Right atrium auricular region (tissue), 2 donors: Measurements from ENCODE around the gene HIPK3. TPM values are rescaled to one million over a fixed set of nuclear protein-coding genes. Genes with fewer than 3 reads are reported as not detected.
A peak's percentile ranks its signal among the peaks of the same experiment; 100 is the strongest.

ENCODE experiments used
- DNase-seq: peaks from one replicate; pipeline ENCODE4 v3.0.0-alpha.2; 2019; ENCODE audit warnings: low spot score
- H3K27ac ChIP-seq, 2 donors: fragments of 200-600 bp; sonication (generic); 1 replicate in 1 of 2; 2 replicates in 1 of 2; pipeline ENCODE4 v1.5.1; 2016 to 2019
- H3K27me3 ChIP-seq, 2 donors: fragments of 200-600 bp; sonication (generic); one replicate each; pipeline versions ENCODE4 v1.5.1 to v1.6.0; 2017 to 2019
- H3K36me3 ChIP-seq: fragments of 200-600 bp; sonication (generic); one replicate; pipeline ENCODE4 v1.5.1; 2016
- H3K4me1 ChIP-seq, 2 donors: fragments of 200-600 bp; sonication (generic); one replicate each; pipeline versions ENCODE4 v1.5.1 to v1.6.0; 2017 to 2019
- H3K4me3 ChIP-seq, 2 donors: fragments of 200-600 bp; sonication (generic); 1 replicate in 1 of 2; 2 replicates in 1 of 2; pipeline ENCODE4 v1.5.1; 2017 to 2019; ENCODE audit warnings: mild to moderate bottlenecking in 1 of 2, moderate library complexity in 1 of 2
- H3K9me3 ChIP-seq, 2 donors: fragments of 200-600 bp; sonication (generic); one replicate each; pipeline ENCODE4 v1.5.1; 2019
- total RNA-seq, 2 donors: library from RNA; depleted of rRNA; stranded (reverse); fragments of >200 nt; gene quantifications; one replicate each; pipeline ENCODE4 v1.1.0, GENCODE V29; 2016
- TF ChIP-seq, protein P1 (sequence below), 2 donors: fragments of 200-600 bp; sonication (generic); IDR thresholded peaks; one replicate each; pipeline ENCODE4 v1.5.1; 2019; ENCODE audit warnings: antibody characterized with exemption in 2 of 2

HIPK3 gene
- total RNA-seq, 2 donors from 2014 or later, result 142 to 209 TPM

DNA sequence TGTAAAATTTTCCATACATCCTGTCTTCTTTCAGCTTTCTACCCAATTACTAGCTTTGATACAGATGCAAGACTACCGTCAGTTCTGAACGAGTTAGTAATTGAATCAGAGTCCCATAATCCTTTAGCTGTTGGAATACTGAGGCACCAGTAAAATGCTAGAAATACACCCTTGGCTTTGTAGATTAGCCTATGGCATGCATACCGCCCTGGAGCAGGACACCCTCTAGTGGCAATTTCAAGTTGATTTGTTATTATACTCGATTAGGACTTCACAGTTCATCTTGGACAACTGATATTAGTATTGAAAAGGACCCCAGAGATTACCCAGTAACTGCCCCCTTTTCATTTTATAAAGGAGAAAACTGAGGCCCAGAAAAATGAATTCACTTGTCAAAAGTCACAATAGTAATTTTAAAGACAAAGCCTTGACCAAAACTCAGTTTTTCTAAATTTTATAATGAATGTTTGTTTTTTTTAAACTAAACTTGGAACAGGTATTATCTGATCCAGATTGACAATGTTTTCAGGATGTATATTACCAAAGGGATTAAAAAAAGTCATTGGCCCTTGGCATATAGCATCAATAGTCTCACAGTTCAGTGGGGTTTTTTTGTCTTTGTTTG lies 72.6 kb downstream of the HIPK3 start:
- DNase-seq, result no peak
- Histone ChIP-seq H3K27ac (peak overlapping the region in 1 of 2 donors; percentile 3), H3K4me1 (peaks cover 0 to 78% of the 10 kb centered on the region in 2 donors), H3K27me3 (no peaks in the 10 kb centered on the region), H3K36me3 (no peaks in the 10 kb centered on the region), H3K9me3 (no peaks in the 10 kb centered on the region), H3K4me3 (no peak overlapping the region)
- TF ChIP-seq, protein P1, sequence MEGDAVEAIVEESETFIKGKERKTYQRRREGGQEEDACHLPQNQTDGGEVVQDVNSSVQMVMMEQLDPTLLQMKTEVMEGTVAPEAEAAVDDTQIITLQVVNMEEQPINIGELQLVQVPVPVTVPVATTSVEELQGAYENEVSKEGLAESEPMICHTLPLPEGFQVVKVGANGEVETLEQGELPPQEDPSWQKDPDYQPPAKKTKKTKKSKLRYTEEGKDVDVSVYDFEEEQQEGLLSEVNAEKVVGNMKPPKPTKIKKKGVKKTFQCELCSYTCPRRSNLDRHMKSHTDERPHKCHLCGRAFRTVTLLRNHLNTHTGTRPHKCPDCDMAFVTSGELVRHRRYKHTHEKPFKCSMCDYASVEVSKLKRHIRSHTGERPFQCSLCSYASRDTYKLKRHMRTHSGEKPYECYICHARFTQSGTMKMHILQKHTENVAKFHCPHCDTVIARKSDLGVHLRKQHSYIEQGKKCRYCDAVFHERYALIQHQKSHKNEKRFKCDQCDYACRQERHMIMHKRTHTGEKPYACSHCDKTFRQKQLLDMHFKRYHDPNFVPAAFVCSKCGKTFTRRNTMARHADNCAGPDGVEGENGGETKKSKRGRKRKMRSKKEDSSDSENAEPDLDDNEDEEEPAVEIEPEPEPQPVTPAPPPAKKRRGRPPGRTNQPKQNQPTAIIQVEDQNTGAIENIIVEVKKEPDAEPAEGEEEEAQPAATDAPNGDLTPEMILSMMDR (IDR thresholded peaks at IDR 0.05), result peak; percentile 38 to 73

DNA sequence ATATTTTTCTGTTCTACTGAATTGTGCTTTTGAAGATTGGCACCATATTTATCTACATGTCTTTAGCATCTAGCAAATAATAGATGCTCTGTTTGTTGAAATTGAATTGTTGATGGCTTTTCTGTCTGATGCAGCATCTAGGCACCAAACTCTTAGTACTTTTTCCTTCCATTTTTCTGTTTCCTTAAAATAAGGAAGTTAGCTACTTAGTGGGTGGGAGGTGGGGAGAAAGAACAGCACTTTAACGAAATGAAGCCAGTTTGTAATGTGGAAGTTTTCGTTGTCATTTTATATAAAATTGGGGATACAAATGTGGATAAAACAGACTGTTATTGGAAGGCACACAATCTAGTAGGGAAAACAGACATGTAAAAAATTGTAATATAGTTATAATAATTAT lies 76.6 kb downstream of the HIPK3 start:
- Histone ChIP-seq H3K9me3 (no peaks in the 10 kb centered on the region), H3K4me3 (no peak overlapping the region), H3K4me1 (peaks cover 0 to 40% of the 10 kb centered on the region in 2 donors)

DNA sequence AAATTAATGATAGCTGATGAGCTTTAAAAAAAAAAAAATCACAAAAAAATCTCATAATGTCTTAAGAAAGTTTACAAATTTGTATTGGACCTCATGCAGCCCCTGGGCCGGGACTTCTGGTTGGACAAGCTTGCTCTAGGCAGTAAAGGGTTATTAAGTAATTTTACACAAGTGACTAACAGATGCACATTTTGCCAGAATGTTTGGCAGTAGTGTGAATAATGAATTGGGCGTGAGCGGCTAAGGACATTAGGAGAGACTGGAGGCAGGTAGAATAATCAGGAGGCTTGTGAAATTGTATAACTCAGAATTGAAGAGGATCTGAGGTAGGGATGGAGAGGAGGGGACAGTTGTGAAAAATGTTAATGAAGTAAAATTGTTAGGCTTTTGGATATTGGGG lies 77.4 kb downstream of the HIPK3 start:
- no peak overlapping the region for H3K27ac ChIP-seq
- TF ChIP-seq, protein P1 (IDR thresholded peaks at IDR 0.05), result no peak
- no peaks in the 10 kb centered on the region for H3K9me3 ChIP-seq
- H3K4me1 ChIP-seq, result peaks cover 0 to 37% of the 10 kb centered on the region in 2 donors
- DNase-seq, result no peak
- no peaks in the 10 kb centered on the region for H3K27me3 ChIP-seq
- H3K36me3 ChIP-seq, result peaks cover 11% of the 10 kb centered on the region
- H3K4me3 ChIP-seq, result no peak overlapping the region

More for the DNA sequence above, 76.6 kb downstream of the HIPK3 start:
- TF ChIP-seq, protein P1 (IDR thresholded peaks at IDR 0.05), result no peak
- Histone ChIP-seq H3K27me3 (no peaks in the 10 kb centered on the region), H3K36me3 (peaks cover 3% of the 10 kb centered on the region), H3K27ac (no peak overlapping the region)
- DNase-seq, result no peak

DNA sequence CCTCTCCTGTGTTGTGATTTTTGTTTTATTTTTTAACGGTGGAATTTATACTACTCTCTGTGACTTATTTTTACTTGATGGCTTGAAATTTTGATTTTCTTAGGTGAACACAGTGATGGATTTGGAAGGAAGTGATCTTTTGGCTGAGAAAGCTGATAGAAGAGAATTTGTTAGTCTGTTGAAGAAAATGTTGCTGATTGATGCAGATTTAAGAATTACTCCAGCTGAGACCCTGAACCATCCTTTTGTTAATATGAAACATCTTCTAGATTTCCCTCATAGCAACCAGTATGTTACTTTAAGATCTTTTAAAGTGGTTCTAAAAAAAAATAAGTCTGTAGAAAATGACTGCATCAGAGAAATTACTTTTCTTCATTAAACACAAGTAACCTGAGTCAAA lies 82.1 kb downstream of the HIPK3 start:
- TF ChIP-seq, protein P1 (IDR thresholded peaks at IDR 0.05), result no peak
- H3K36me3 ChIP-seq, result peaks cover 56% of the 10 kb centered on the region
- H3K27ac ChIP-seq, result no peak overlapping the region
- no peaks in the 10 kb centered on the region for H3K27me3 ChIP-seq
- H3K4me3 ChIP-seq, result no peak overlapping the region
- peaks cover 0 to 6% of the 10 kb centered on the region in 2 donors for H3K4me1 ChIP-seq
- no peak for DNase-seq
- no peaks in the 10 kb centered on the region for H3K9me3 ChIP-seq

DNA sequence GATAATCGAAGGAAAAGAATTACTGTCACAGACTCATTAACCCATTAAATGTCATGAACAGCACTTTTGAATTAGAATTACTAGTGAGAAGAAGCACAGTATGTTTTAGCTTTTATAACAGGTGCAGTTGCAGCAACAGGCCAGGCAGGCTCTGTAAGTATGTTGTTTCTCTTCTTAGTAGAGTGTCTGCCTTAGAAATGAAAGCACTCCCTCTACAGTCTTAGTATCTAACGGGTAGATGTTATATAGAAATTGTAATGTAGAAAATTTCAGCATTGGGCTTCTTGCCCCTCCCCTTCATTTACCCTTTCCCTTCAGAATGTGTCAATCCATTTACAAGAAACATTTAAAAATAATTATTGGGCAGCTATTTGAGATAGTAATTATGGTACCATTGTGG lies 87.4 kb downstream of the HIPK3 start:
- TF ChIP-seq, protein P1 (IDR thresholded peaks at IDR 0.05), result peak in 1 of 2 donors; percentile 36
- H3K9me3 ChIP-seq, result no peaks in the 10 kb centered on the region
- H3K27me3 ChIP-seq, result no peaks in the 10 kb centered on the region
- no peaks in the 10 kb centered on the region for H3K4me1 ChIP-seq
- no peak overlapping the region for H3K27ac ChIP-seq
- DNase-seq, result no peak
- H3K36me3 ChIP-seq, result peaks cover 77% of the 10 kb centered on the region
- H3K4me3 ChIP-seq, result no peak overlapping the region
